ENCODE results near the gene TRIO.

TRIO gene

DNA sequence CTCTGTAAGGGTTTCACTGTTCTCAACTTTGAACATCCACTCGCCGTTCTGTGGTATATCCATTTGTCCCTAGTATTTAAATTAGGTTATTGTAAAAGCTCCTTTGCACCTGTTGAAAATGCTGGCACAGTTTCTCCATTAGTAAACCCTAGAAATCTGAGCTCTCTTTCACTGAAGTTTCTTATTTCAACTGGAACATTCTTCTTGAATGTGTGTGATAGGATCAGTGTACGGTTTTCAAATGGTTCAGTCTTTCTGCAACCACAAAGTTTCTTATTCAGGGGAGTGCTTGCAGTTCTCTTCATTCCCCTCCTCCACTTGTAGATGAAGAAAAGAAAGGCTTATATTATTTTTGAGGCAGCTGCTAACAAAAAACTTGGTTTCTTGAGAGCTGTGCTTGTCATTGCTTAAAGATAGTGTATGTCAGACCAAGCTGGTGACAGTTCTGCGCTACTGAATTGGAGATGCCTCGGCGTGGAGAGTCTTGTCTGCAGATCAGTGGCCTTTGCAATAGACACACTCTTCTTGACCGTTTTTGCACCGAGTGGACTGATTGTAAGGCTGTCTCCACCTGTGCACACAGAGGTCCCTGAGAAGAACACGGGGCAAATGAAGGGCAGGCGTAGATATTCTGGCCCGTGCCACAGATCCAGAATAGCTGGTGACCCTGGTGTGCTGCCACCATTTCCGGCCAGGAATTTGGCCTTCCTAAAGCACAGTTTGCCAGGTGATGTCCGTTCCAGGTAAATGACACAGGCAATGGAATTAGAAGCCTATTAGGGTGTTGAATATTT lies 102.2 kb downstream of the TRIO start:
- no peak for DNase-seq (ENCODE audit: low read depth, low spot score)

DNA sequence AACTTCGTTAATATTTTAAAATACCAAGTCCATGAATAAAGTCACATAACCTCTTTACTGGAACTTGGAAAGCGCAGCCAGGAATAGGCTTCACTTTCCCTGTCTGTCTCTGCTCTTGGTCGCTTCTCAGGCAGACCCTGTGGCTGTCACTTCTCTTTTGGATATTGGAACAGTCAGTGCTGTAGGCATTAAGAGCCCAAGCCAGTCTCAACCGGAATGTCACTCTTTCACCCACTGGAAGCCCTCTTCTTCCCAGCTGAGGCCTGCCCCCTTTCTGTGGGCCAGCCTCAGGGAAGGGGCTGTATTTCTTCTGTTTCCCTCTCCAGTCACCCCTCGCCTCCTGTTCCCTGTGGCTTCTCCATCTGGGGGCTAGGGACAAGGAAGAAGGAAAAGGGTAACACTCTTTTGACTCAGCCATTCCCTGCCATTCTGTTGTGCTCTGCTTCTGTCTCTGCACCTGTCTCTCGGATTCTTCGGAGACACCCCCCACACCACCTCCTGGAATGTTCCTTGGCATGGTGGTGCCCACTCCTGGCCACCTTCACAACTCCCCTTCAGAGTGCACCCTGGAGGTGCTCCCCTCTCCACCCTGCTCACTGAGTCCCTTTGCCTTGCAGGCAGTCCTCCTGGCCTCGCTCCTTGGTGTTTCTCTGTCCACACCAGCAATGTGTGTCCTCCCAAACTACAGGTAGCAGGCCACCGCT lies 103.4 kb downstream of the TRIO start:
- no peak for DNase-seq (ENCODE audit: low read depth, low spot score)

DNA sequence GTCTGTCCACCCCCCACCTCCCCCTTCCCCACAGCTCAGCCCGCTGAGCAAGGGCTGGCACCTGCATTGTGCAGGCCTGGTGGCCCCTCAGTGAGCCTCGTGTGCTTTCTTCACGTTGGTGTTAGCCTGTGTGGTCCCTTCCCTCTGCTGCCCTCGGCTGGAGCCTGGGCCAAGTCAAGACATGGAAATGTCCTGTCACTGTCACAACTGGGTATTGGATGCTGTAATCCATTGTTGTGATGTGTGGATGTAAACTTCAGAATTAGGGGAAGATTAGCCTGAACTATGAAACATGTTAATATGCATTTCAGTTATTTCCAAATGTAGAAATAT lies 103.9 kb downstream of the TRIO start:
- DNase-seq (ENCODE audit: low read depth, low spot score), result no peak

DNA sequence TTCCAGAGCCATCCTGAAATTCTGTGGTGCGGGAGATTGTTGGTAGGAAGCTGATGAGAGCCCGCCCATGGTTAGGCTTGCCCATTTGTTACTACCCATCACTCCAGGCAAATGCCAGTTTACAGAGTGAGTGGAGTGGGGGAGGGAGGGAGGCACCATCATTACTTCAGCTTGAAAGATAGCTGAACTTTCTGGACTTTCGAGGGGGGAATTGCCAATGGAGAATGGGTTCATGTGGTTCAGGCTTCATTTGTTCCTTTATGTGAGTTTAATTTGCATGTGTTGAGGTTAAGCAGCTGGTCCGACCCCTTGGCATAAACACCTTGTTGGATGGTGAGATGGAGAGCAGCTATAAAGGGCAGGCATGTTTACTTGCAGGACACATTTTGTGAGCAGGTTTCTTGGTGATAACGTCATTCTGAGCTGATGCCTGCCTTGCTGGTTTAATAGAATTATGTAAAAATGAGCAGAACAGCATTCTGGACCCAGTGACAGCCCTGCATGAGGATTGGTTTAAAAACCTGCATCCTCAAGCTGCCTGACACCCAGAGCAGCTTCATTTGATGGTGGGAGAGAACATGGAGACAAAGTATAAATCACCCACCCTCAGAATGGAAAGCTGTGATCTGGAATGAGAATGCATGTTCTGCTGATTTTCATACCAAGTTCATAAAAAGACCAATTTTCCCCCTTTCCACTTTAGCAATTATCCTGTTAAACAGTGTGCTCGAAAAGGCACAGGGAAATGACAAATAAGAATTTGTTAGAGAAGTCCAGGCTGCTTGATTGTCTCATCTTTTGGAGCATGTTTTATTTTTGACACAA lies 106.3 kb downstream of the TRIO start:
- DNase-seq (ENCODE audit: low read depth, low spot score), result no peak

DNA sequence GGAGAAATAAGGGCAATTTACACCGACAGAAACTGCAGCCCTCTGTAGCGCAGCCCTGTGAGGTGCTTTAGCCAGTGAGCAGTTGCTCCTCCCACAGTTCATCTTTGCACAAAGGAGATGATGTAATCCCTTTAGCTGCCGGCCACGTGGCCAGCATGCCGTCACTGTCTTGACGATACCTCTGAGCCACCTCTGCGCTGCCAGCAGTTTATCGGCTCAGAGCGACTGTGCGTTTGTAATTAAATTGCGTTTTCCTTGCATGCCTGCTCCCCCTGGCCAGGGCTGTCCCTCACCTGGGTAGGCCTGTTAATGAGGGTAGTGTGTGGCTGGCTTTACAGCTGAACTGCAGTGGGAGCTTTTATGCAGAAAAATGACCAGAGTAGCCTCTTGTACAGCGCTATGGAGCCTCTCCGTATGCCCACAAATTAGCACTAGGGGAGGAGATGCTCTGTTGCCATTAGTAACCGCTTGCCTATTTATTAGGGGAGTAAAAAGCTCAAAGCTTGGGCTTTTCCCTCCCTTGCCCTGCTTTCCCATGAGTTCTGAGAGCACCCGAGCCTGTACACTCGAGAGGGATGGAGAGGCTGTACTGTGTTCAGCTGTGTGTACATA lies 107.0 kb downstream of the TRIO start:
- DNase-seq (ENCODE audit: low read depth, low spot score), result no peak

DNA sequence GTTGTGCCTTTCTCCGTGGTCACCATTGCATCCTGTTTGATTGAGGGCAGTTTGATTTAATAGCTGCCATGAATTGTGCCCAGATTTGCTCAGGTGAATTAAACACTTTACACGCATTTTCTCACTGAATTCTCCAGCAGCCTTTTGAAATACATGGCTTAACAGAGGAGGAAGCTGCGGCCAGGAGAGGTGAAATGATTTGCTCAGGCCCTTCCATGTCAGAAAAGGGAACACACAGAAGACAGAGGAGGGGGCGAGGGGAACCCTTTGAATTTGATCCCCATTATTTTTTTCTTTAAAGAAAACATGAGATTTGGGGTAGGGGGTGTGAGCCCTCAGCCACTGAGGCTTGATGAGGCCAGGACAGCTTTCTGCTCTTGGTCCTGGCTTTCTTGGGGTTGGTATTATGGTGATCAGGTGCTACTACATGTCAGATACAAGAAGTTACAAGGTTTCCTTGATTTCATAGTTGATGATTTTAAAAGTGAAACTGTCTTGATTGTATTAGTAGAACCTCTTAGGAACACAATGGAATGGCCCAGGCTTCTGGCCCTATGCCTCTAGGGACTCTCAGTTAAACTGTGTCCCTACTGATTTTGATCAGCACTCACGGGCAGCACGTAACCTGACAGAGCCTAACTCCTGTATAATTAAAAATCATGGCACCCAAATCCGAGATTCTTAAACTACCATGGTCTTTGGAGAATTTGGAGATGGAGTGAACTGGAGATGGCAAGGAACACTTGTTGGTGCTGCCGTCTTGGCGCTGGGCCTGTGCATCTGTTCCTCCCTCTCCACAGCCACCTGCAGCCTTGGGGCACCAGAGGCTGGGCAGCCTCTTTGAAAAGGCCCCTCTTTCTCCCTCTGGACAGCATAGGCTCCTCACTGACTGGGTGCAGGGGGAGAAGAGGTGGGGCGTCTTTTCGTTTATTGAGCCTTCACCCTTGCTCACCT lies 107.9 kb downstream of the TRIO start:
- DNase-seq (ENCODE audit: low read depth, low spot score), result no peak

DNA sequence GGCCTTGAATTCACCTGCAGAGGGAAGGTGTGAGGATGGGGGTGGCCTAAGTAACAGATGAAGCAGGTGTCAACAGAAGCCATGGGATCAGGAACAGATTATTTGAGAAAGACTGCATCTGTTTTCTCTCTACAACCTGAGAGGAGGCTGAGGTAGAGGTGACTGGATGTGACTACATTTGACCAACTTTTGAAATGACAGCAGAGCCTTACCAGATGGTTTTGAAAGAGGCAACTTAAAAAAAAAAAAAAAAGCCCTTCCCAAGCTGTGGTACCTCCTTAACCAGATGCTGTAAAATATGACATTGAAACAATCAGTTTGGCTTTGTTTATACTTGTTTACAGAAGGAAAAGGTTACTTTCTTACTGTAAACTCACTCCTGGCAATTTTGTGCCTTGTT lies 108.6 kb downstream of the TRIO start:
- no peak for DNase-seq (ENCODE audit: low read depth, low spot score)

DNA sequence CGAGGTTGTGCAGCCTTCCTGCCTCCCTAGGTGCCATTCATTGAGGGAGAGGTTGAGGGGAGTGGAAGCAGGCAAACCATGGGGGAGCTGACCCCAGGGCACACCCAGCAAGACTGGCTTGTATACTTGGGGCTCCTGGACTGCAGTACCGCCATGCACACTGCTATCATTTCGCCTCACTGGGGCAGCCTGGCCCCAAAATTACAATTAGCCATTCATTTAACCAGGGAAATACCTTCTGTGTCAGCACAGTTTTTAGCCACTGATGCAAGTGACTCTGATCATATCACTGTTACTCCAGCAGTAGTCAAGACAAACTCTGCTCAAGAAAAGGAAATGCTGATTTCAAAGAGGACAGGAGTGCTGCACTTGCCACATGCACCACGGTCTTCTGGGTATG lies 109.7 kb downstream of the TRIO start:
- no peak for DNase-seq (ENCODE audit: low read depth, low spot score)

DNA sequence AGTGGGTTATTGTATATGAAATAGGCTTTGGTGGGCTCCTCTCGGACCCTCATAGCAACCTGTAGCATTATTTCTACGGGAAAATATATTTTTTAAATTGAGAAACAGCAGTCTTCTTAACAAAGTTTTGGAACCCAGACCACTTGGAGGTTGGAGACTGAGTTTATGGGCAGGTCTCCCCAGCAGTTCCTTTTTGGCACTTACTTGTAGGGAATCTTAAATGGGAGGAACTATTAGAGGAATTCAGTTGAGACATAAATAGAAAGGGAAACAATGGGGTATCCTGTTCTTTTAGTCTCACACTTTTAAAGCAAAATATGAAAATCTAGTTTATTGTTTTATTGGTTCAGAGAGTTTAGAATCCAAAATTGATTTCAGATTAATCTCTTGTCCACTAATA lies 111.5 kb downstream of the TRIO start:
- DNase-seq (ENCODE audit: low read depth, low spot score), result no peak

DNA sequence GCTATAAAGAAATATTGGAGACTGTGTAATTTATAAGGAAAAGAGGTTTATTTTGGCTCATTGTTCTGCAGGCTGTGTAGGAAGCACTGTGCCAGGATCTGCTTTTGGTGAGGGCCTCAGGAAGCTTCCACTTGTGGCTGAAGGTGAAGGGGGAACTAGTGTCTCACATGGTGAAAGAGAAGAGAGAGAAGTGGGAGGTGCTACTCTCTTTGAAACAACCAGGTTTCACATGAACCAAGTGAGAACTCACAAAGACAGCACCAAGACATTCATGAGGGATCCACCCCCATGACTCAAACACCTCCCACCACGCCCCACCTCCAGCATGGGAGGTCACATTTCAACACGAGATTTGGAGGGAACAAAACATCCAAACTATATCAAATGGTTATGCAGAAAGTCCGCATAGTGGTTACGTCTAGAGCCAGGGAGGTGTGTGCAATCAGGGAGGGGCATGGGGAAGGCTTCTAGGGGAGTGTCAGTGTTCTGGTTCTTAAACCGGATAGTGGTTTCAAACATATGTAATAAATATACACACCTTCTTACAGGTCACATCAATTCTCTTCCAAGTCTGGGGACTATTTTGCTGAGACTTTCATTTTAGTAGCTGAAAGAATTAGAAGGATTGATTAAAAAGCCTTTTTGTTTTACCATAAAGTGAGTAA lies 113.0 kb downstream of the TRIO start:
- DNase-seq (ENCODE audit: low read depth, low spot score), result no peak

DNA sequence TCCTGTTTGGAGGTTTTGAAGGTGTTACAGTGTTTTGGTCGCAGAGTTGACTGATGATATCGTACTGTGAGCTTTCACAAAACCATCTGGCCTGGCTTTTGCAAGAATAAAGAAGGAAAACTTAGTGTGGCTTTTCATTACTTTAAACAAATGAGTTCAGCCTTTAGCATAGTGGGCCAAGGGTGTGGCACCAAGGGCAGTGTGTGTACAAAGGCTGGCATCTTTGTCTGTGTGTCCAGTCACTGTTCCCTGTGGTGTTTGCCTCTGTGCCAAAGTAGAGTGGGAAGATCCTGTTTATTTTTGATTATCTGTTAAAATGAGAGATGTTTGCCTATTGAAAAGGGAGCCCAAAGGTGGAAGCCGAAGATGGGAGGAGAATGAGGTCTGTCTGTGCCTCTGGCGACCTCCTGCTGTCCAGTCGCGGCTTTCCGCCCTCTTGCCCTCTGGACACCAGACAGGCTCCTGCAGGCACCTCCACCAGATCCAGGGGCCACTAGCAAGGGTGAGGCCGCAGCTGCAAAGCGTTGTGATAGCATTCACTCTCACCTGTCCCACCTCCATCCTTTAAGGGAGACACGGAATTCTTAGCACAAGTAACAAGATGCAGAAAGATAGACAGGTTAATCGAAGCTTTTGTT lies 113.7 kb downstream of the TRIO start:
- DNase-seq (ENCODE audit: low read depth, low spot score), result no peak

DNA sequence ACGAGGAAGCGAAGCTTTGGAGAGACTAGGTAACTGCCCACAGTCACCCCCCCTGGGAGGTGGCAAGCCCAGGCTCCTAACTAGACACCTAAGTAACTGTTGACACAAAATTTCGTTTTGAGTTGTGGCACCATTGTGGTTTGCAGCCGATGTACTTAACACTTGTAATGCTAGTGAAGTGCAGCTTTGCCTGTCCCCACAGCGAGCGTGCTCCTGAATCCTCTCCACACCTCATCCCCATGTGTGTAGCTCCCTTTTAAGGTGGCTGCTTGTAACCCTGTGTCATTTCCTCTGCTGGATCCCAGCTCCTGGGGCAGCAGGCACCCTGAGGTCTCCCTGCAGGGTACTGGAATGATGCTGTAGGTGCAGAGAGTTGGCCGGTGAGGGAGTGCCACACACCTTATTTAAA lies 114.9 kb downstream of the TRIO start:
- no peak for DNase-seq (ENCODE audit: low read depth, low spot score)

DNA sequence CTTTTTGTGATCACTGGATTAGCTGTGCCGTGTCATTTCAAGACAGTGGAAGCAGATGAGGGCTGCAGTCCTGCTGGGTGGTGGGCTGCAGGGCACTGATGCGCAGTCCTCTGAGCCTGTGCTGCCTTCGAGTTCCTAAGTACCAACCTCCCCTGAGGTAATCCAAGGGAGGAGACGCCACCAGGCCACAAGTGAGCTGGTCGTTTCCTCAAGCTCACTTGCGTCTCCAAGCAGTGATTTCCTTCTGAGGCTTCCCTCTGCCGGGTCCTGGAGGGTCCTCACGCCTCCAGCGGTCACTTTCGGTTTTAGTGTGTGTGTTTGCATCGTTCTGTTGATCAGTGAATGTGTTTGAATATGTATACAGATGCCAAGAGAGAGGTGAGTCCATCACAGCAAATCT lies 115.7 kb downstream of the TRIO start:
- no peak for DNase-seq (ENCODE audit: low read depth, low spot score)

DNA sequence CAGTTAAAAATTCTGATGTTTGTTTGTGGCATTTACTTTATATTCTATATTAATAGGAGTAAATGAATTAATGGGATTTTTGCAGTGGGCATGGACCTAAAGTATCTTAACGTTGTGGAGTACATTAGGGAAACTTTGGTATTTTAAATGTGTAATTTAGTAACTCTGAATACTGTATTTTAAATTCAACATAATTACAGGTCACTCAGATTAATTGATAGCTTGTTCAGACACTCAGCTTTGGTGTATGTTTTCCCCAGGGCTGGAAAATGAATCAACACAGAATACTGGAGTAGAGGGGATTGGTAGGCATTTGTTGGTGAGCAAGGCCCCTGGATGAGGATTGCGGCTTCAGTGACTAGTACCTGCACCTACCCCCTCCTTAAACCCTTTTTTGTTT lies 117.5 kb downstream of the TRIO start:
- no peak for DNase-seq (ENCODE audit: low read depth, low spot score)

DNA sequence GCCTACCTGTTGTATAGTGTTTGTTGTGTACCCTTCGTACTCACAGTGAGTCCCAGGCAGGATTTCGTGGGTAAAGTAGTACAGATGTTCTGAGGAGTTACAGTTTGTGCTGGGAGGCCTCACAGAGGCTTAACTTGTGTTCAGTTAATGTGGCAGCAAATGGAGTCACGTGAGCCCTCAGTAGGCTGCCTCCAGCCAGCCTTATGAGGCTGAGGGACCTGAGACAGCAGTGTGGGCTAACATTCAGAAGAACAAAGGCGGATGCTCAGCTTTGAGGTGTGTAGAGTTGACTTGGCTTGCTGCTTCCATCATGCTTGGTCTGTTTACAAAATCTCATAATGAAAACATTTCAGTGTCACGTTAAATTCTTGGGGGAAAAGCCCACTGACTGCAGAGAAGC lies 118.1 kb downstream of the TRIO start:
- DNase-seq (ENCODE audit: low read depth, low spot score), result no peak

DNA sequence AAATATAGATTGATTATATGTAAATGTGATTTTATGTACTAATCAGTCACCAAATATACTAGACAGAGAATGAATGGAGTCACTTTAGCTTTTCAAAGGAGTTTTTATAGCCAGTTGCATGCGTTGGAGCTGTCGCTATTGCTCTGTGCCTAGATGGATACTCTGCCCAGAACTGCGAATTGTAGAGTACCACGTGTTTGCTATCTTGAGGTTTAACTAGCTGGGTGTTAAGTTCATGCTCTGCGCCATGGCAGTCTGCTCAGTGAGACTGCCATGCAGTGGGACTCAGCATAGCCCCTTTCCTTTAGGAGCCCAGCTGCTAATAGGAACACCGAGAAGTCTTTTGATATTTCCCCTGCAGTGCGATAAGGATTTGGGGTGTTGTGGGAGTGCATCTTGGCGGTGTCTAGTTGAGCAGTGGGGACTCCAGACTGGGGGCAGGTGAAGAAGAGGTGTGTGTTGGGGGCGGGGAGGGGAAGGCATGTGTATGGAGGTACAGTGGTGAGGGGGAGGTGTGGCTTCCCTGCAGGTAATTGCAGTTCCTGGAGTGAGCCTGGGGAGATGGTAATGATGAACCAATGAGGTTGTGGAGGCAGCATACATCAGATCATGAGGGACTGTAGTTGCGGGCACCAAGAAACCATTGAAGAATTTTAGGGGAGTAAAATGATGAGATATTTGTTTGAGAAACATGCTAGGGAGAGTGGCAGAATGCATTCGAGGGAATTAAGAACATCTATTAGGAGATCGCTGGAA lies 118.9 kb downstream of the TRIO start:
- DNase-seq (ENCODE audit: low read depth, low spot score), result no peak

DNA sequence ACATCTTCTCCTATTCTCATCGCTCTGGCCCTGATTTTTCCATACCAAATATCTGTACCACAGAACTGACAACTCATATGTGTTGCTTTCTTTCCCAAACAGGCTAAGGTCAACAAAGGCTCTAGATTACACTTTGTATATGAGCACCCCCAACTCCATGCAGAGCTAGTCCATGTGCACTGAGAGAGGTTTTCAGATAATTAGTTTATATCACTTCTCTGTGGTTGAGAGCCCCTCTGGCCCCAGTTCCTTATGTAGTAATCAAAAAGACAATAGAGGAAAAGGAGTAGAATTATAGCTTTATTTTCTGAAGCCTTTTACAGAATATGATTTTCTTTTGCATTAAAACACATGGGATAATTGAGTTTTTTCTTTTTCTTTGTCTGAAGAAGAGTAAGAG lies 120.0 kb downstream of the TRIO start:
- DNase-seq (ENCODE audit: low read depth, low spot score), result no peak

DNA sequence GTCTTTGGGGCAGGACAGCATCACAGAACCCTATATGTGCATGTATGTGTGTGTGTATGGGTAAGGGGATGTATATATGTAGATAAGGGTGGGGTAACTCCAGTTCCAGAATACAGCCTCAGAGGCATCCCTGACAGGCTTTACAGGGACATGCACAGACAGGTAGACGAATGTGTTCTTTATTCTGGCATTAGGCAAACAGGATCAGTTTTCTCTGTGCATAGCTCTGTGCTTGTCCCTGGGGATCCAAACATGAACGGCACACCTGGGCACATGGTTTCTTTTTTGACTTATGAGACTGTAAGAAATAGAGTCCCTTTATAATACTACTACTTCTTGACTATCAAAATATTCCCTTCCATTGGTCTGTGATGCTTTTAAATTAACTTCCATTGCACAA lies 120.6 kb downstream of the TRIO start:
- no peak for DNase-seq (ENCODE audit: low read depth, low spot score)

DNA sequence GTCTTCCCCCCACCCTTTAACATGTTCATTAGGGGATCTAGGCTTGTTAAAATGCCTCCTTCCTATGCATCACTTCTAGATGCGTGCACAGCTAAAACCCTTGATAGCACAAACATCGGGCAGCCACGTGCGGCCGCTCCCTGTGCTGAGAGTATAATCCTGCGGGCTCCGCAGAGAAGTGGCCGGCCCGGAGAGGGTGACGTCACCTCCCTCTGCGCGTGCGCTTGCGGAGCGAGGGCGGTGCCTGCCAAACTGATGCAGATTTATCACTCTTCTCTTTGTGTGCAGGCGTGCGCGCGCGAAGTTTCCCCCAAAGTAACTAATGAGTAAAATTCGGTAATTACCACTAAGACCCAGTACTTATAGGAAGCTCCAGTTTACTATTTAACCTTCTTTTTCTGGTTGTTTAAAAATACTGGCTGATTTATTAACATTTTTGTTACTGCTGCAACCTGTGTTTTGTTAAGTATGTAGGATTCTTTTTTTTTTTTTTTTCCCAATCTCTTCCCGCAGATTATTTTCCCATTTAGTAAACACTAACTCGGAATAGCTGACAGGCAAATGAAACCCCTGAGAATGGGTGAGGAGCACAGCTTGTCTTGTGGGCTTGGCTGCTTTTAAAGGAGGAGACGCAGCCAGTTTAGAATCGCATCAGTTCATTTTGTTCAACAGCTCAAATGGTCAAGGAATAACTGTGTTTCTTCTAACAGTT lies 121.6 kb downstream of the TRIO start:
- DNase-seq (ENCODE audit: low read depth, low spot score), result peak; percentile 71
